Stimulated activated CD8-positive, alpha-beta memory T cell treated with anti-CD3 and anti-CD28 coated beads, Interleukin-12 subunit alpha, Interleukin-12 subunit beta, amount 100 ng/mL, for 24 hours (primary cell): ENCODE measurements around the gene TET3.

Experiments
- DNase-seq: peaks from one replicate; pipeline ENCODE4 v3.0.0-alpha.2; 2020; ENCODE audit errors: extremely low read depth

TET3 gene

GRCh38 chr2:73987109-73987947 is 2.6 kb downstream of the TET3 start:
- no peak for DNase-seq

- no peak for DNase-seq
These were observed 3.4 kb downstream of the TET3 start for GRCh38 chr2:73987948-73988700.

DNA sequence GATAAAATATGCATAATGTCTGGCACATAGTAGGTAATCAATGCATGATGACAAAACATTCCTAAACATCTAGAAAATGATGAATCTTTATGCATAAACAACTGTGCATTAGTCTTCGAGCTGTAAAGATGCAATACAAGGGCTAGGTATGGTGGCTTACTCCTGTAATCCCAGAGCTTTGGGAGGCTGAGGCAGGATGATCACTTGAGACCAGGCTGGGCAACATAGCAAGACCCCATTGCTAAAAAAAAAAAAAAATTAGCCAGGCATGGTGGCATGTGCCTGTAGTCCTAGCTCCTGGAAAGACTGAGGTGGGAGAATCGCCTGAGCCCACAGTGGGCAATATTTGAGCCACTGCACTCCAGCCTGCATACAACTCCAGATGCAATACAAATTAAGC is 5.3 kb downstream of the TET3 start:
- DNase-seq: no peak

DNA sequence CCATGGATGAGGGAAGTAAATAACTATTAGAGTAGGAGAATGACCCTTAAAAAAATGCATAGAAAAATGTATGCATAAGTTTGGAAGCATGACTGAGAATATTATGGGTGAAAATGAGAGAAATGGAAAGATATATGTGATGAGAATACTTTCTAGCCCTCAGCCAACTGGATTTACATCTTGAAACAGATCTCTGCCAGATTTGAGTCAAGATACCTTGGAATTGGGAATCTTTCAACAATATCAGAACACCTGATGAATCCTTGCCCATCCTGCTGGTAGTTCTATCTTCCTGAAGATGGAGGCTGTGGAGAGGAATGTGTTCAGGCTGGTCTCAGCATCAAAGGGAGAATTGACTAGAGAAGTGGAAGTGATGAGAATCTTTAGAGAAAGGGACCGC is 5.8 kb downstream of the TET3 start:
- no peak for DNase-seq

GRCh38 chr2:73992036-73992435 is 7.3 kb downstream of the TET3 start:
- no peak for DNase-seq

- no peak for DNase-seq
These were observed 8.7 kb downstream of the TET3 start for GRCh38 chr2:73993376-73993775.

GRCh38 chr2:73993778-73994177 is 9.1 kb downstream of the TET3 start:
- no peak for DNase-seq

DNA sequence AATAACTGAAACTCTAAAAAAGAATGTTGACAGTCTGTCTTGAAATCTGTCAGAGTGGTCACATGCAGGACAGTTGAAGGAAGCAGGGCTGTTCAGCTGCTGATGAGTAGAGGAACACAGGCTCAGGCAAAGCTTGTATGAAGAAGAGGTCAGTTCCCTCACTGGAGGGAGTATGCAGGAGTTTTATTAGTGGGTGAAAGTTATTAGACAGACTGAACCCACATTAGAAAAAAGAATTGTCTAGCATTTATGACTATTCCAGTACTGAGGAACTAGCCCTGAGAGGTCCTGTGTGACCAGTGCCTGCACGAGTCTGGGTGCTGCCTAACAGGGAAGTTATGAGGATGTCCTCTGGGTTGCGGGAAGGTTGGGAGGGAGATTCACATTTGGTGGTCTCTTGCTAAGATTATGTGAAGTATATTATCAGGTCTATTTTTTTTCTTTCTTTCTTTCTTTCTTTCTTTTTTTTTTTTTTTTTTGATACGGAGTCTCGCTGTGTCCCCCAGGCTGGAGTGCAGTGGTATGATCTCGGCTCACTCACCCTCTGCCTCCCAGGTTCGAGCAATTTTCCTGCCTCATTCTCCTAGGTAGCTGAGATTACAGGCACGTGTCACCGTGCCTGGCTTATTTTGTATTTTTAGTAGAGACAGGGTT is 9.6 kb downstream of the TET3 start:
- DNase-seq: no peak

DNA sequence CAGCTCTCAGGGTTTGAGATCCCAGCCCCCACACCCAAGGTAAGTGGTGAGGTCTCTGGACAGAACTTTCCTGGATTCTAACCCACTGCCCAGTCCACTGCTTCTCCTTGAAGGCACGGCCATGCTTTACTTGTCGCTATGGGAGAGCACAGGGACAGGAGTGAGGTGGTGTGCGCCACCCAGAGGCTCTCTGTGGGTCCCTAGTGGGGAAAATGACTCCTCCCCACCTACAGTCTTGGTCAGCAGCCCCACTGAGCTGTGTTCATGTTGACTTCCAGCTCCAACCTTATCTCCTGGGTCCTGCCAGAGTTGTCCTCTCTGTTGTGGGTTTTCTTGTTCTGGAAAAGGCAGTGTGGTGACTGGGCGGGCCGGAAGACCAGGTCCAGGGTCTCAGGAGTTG is 11.1 kb downstream of the TET3 start:
- DNase-seq: no peak

DNA sequence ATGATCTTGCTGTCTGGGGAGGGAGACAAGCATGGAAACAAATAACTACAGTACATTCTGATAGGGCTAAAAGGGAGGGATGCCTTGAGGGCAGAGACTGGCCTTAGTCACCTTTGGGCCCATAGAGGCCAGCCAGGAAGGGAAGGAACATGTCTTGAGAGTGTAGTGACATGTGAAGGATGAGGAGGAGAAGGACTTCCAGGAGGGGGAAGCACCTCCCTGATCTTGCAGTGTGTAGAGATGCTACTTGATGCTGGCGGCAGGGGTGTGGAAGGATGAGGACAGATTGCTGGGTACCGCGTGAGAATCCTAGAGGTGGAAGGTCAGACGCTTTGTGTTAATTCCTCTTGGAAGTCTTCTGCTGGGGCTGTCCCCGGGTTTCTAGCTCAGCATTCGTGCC is 13.1 kb downstream of the TET3 start:
- no peak for DNase-seq

GRCh38 chr2:73998451-73998850 is 13.7 kb downstream of the TET3 start:
- no peak for DNase-seq

DNA sequence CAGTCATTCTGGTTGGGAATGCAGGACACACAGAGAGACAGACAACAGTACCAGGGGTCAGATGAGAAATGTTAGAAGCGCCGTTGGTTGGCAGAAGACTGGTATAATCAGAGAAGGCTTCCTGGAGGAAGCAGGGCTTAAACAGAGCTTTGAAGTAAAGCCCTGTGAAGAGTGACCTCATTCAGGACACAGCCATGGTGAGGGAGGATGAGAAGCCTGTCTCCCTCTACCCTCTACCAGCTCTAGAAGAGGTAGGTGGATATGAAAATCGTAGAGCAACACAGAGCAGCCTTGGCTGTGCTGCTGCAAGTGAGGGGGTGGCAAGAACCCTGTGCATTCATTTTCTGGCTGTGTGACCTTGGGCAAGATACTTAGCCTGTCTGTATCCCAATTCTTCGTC is 14.2 kb downstream of the TET3 start:
- no peak for DNase-seq

DNA sequence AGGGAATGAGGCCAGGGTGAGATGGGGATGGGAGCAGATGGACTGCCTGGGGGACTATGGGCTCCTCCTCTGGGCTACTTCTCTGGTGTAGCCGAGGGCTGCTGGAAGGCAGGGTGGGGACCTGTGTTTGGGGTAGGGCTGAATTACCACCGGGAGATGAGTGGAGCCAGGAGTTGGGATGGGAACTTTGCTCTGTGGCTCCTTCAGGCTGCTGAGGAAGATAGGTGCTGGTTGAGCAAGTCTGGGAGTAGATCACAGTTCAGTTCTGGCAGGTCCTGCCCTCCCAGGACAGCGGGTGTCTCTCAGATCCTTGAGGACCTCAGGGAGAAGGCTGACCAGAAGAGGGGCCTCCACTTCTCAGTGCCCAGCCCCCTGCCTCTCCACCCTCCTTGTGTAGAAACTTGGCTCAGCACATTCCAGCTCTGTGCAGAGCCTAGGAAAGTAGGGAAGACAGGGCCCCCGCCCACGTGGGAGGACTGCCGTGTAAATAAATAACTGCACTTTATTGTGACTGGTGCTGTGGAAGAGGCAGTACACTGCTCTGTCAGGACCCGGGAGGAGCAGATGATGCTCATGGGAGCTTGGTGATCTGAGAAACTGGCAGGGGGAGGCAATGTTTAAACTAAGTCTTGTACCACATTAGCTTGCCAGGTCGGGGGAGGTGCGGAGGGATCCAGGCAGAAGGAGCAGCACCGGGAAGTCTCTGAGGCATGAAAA is 15.3 kb downstream of the TET3 start:
- DNase-seq: no peak

GRCh38 chr2:74000666-74001065 is 16.0 kb downstream of the TET3 start:
- DNase-seq: no peak

DNA sequence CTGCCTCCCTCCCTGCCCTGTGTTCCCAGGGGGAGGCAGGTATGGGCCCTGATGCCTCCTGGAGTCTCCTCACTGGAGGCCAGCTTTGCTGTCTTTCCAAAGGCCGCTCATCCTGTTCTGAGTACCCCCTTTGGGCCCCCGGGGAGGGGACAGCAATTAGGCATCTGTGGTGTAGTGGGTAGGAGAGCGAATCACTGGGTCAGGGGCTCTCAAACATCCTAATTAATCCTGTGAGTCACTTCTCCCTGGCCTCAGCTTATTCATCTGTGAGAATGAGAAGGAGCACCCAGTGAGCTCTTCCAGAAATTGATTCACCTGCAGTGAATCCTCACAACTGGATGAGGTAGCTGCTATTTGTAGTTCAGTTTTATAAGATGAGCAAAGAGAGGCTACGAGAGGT is 16.4 kb downstream of the TET3 start:
- DNase-seq: no peak

DNA sequence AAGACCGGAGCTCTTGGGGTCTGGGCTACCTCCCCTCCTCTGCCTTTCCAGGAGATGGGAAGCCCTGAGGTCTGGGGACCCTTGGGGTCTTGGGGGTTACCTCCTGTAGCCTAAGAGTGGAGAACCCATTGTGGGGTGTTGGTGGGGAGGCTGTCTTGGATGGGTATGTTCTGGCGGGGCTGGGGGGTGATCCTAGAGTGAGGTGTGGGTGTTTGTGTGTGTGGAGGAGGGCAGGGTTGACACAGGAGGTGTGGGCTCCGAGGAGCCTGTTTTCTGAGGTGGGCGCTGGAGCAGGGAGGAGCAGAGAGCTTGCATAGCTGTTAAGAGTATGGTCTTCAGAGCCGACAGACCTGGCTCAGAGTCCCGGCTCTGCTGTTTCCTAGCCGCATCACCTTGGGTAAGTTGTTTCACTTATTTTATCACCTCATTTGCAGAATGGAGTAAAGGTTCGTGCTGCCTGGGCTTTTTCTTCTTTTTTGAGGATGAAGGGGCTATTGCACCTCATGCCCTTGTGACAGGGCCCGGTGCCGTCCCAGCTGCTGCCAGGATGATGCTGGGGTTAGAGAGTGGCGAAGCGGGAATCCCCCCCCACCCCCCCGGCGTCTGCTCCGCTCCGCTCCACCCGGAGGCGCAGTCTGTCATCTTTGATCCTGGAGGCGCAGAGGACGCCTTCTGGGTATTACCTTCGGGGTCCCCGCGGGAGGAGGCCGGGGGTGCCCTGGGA is 17.2 kb downstream of the TET3 start:
- DNase-seq: no peak

DNA sequence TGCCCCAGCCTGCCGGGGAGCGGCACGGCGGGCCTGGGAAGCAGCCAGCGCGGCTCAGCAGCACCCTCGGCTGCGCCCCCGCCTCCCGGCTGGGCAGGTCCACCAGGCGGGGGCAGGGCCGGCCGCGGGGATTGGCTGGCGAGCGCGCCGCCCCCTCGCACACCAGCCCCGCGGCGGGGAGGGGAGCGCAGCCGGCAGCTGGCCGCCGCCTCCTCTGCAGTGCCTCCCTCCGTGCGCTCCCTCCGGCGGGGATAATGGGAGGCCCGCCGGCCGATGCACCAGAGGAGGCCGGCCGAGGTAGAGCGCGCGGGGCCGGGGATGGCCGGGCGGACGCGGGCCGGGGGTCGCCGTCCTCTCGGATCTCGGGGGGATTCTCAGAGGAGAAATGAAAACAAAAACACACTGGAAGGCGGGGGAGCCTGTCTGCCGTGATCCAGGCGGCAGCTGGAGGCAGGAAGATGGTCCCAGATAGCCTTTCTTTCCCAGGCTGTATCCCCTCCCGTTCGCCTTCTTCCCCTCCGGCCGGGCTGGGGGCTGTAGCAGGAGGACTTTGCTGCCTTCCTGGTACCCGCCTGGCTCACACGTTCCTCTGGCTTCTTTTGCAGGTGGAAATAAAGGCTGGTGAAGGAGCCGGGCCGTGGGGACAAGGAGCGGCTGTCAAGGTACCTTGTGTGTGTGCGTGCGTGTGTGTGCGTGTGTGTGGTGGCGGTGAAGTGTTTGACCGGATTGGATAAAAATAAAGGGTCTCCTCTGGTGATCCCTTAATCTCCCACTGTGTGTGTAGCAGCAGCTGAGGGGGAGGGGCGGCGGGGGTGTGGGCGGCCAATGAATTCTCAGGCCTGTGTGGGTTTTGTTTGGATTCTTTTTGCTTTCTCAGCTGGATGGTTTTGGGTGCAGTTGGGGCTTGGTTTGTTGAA is 18.1 kb downstream of the TET3 start:
- DNase-seq: no peak

- DNase-seq: no peak
These were observed 18.9 kb downstream of the TET3 start for GRCh38 chr2:74003494-74004211.
